OCI-LY1 (cell line): ENCODE data around the gene POU3F3.

Source experiments
- H2AFZ ChIP-seq: fragments of 200-600 bp; sonication (generic), shearing (Covaris generic); 2 replicates; pipeline ENCODE4 v1.6.0; 2014; ENCODE audit warnings: antibody characterized with exemption, mild to moderate bottlenecking, low read length
- H3F3A ChIP-seq: fragments of 200-600 bp; sonication (generic), shearing (Covaris generic); 2 replicates; pipeline ENCODE4 v1.6.0; 2014; ENCODE audit warnings: mild to moderate bottlenecking, antibody characterized with exemption, low read length, moderate library complexity; ENCODE audit not compliant: insufficient read depth
- H3K27ac ChIP-seq: fragments of 200-600 bp; sonication (generic); 2 replicates; pipeline ENCODE4 v1.5.1; 2014; ENCODE audit warnings: low read length, mixed run types, mild to moderate bottlenecking, low read depth; ENCODE audit not compliant: poor library complexity, severe bottlenecking
- H3K27me3 ChIP-seq: fragments of 200-600 bp; sonication (generic); 2 replicates; pipeline ENCODE4 v1.6.0; 2014; ENCODE audit warnings: antibody characterized with exemption, mild to moderate bottlenecking, low read length, moderate library complexity; ENCODE audit not compliant: insufficient read depth
- H3K36me3 ChIP-seq: fragments of 200-600 bp; sonication (generic); 2 replicates; pipeline ENCODE4 v1.6.1; 2014; ENCODE audit warnings: mild to moderate bottlenecking, antibody characterized with exemption, low read length, moderate library complexity, mixed read lengths; ENCODE audit not compliant: insufficient read depth
- H3K4me1 ChIP-seq: fragments of 200-600 bp; sonication (generic); 2 replicates; pipeline ENCODE4 v1.5.1; 2014; ENCODE audit warnings: mild to moderate bottlenecking, low read length, moderate library complexity; ENCODE audit not compliant: insufficient read depth, severe bottlenecking
- H3K4me2 ChIP-seq: fragments of 200-600 bp; sonication (generic), shearing (Covaris generic); 2 replicates; pipeline ENCODE4 v1.6.1; 2014; ENCODE audit warnings: low read length
- H3K4me3 ChIP-seq: fragments of 200-600 bp; sonication (generic); 2 replicates; pipeline ENCODE4 v1.5.1; 2014; ENCODE audit warnings: low read length, low read depth, mild to moderate bottlenecking, mixed read lengths; ENCODE audit not compliant: poor library complexity, severe bottlenecking
- H3K79me2 ChIP-seq: fragments of 200-600 bp; shearing (Covaris generic); 2 replicates; pipeline ENCODE4 v1.6.1; 2016; ENCODE audit warnings: mixed run types, low read length, mixed read lengths; ENCODE audit not compliant: insufficient read depth
- H3K9ac ChIP-seq: fragments of 200-600 bp; sonication (generic), shearing (Covaris generic); 2 replicates; pipeline ENCODE4 v1.6.1; 2014; ENCODE audit warnings: mild to moderate bottlenecking, low read length, mixed read lengths
- H3K9me2 ChIP-seq: fragments of 200-600 bp; sonication (generic), shearing (Covaris generic); 2 replicates; pipeline ENCODE4 v1.6.1; 2014; ENCODE audit warnings: low read depth, mild to moderate bottlenecking, low read length, mixed read lengths
- H3K9me3 ChIP-seq: fragments of 200-600 bp; shearing (Covaris generic); 2 replicates; pipeline ENCODE4 v1.6.1; 2014; ENCODE audit warnings: low read length, mixed read lengths
- H4K20me1 ChIP-seq: fragments of 200-600 bp; sonication (generic), shearing (Covaris generic); 2 replicates; pipeline ENCODE4 v1.6.0; 2016; ENCODE audit warnings: mild to moderate bottlenecking, low read length; ENCODE audit not compliant: insufficient read depth
- CTCF ChIP-seq: fragments of 200-600 bp; sonication (generic), shearing (Covaris generic); IDR thresholded peaks from 2 replicates; pipeline ENCODE4 v1.5.1; 2017; ENCODE audit warnings: mild to moderate bottlenecking, antibody characterized with exemption, low read length, moderate library complexity, mixed read lengths
- EZH2 ChIP-seq: fragments of 200-600 bp; sonication (generic), shearing (Covaris generic); IDR thresholded peaks from 2 replicates; pipeline ENCODE4 v1.8.0; 2017; ENCODE audit warnings: borderline replicate concordance, mixed run types, mild to moderate bottlenecking, antibody characterized with exemption, low read length, moderate library complexity, mixed read lengths

The POU3F3 gene

GRCh38 chr2:104889960-104890684, 36.2 kb downstream of the POU3F3 start:
- no peaks in the 10 kb centered on the region for H3F3A ChIP-seq
- H3K9ac ChIP-seq = no peak overlapping the region
- no peak overlapping the region for H2AFZ ChIP-seq
- H3K4me2 ChIP-seq = no peak overlapping the region
- peaks cover 4% of the 10 kb centered on the region for H3K4me1 ChIP-seq
- no peak overlapping the region for H3K27ac ChIP-seq
- no peaks in the 10 kb centered on the region for H3K36me3 ChIP-seq
- H3K9me3 ChIP-seq = no peaks in the 10 kb centered on the region
- H4K20me1 ChIP-seq = no peaks in the 10 kb centered on the region
- no peaks in the 10 kb centered on the region for H3K79me2 ChIP-seq
- H3K4me3 ChIP-seq = no peak overlapping the region
- no peaks in the 10 kb centered on the region; the same call in 1 of the 2 replicates for H3K27me3 ChIP-seq
- no peaks in the 10 kb centered on the region for H3K9me2 ChIP-seq
- no peak for TF ChIP-seq EZH2
- no peak for TF ChIP-seq CTCF

- no peaks in the 10 kb centered on the region for H3K9me2 ChIP-seq
- no peak overlapping the region for H3K27ac ChIP-seq
- H4K20me1 ChIP-seq = no peaks in the 10 kb centered on the region
- no peaks in the 10 kb centered on the region; the same call in 1 of the 2 replicates for H3K27me3 ChIP-seq
- H3F3A ChIP-seq = no peaks in the 10 kb centered on the region
- H2AFZ ChIP-seq = no peak overlapping the region
- TF ChIP-seq CTCF = no peak
- no peak for TF ChIP-seq EZH2
- no peak overlapping the region for H3K4me3 ChIP-seq
- peaks cover 4% of the 10 kb centered on the region for H3K4me1 ChIP-seq
- H3K4me2 ChIP-seq = no peak overlapping the region
- no peaks in the 10 kb centered on the region for H3K36me3 ChIP-seq
- H3K79me2 ChIP-seq = no peaks in the 10 kb centered on the region
- no peaks in the 10 kb centered on the region for H3K9me3 ChIP-seq
- H3K9ac ChIP-seq = no peak overlapping the region
Observed at GRCh38 chr2:104890685-104891069, 36.8 kb downstream of the POU3F3 start.

- Histone ChIP-seq H4K20me1 (no peaks in the 10 kb centered on the region), H3K9me2 (no peaks in the 10 kb centered on the region), H3F3A (no peaks in the 10 kb centered on the region), H3K27me3 (no peaks in the 10 kb centered on the region; the same call in 1 of the 2 replicates), H3K4me3 (no peak overlapping the region), H3K79me2 (no peaks in the 10 kb centered on the region), H3K4me1 (peaks cover 4% of the 10 kb centered on the region), H2AFZ (no peak overlapping the region), H3K9ac (no peak overlapping the region), H3K27ac (no peak overlapping the region), H3K9me3 (no peaks in the 10 kb centered on the region), H3K36me3 (no peaks in the 10 kb centered on the region), H3K4me2 (no peak overlapping the region)
- no peak for TF ChIP-seq EZH2
- no peak for TF ChIP-seq CTCF
Observed at GRCh38 chr2:104891145-104891544, 37.2 kb downstream of the POU3F3 start.
